Aorta (tissue), 5 donors: ENCODE measurements around the gene GKN2. TPM values are rescaled to one million over a fixed set of nuclear protein-coding genes. Genes with fewer than 3 reads are reported as not detected.

Experiments
- ATAC-seq: fragments of 200-7000 bp; cut with Tn5 transposase; one replicate; pipeline ENCODE4 v1.9.1; 2022; ENCODE audit warnings: moderate library complexity; ENCODE audit not compliant: low FRiP score
- DNase-seq, 2 donors: peaks; one replicate each; pipeline ENCODE4 v3.0.0-alpha.2; 2020
- H3K27ac ChIP-seq, 2 donors: one replicate each; pipeline ENCODE4 v1.5.1; 2013; ENCODE audit warnings: low read length in 2 of 2, mild to moderate bottlenecking in 2 of 2, moderate library complexity in 2 of 2, control low read depth in 1 of 2, inconsistent platforms in 1 of 2, low read depth in 1 of 2
- H3K27me3 ChIP-seq, 2 donors: one replicate each; pipeline ENCODE4 v1.6.1; 2013; ENCODE audit warnings: control low read depth in 1 of 2, low read length in 1 of 2, mild to moderate bottlenecking in 1 of 2, moderate library complexity in 1 of 2; ENCODE audit not compliant: insufficient read depth in 2 of 2, control insufficient read depth in 1 of 2
- H3K36me3 ChIP-seq, 2 donors: one replicate each; pipeline ENCODE4 v1.6.1; 2013; ENCODE audit warnings: control low read depth in 1 of 2, low read length in 1 of 2, mild to moderate bottlenecking in 1 of 2; ENCODE audit not compliant: insufficient read depth in 2 of 2, control insufficient read depth in 1 of 2
- H3K4me1 ChIP-seq, 2 donors: one replicate each; pipeline ENCODE4 v1.6.1; 2013; ENCODE audit warnings: low read length in 2 of 2, control low read depth in 1 of 2, mild to moderate bottlenecking in 1 of 2, moderate library complexity in 1 of 2; ENCODE audit not compliant: insufficient read depth in 2 of 2, control insufficient read depth in 1 of 2
- H3K4me3 ChIP-seq, 2 donors: one replicate each; pipeline ENCODE4 v1.5.1; 2013; ENCODE audit warnings: low read length in 2 of 2, control low read depth in 1 of 2, mild to moderate bottlenecking in 1 of 2
- H3K9me3 ChIP-seq: one replicate; pipeline ENCODE4 v1.6.1; 2013; ENCODE audit warnings: mild to moderate bottlenecking, low read length; ENCODE audit not compliant: control insufficient read depth
- WGBS, 2 donors: extraction: QIAGEN DNeasy Blood & Tissue Kit; methylation state at CpG; one replicate each; pipeline ENCODE4 v1.1.7; 2013; 5-methylcytosine and 5-hydroxymethylcytosine counted together
- intact Hi-C, 2 donors: fragments of 100-400 bp; cut with DNase I; formaldehyde crosslinking; loops; one replicate each; pipeline versions ENCODE4 v1.14.2 to v1.15.0; 2022
- polyA plus RNA-seq, 2 donors: library from polyadenylated mRNA; stranded (reverse); fragments of 200-250 nt; gene quantifications; one replicate each; pipeline ENCODE4 v1.2.3, GENCODE V29; 2013
- total RNA-seq, 2 donors: library from RNA; stranded (reverse); fragmentation: NEBNext Ultra II Directional; extraction: Animal tissue kit (Norgen Biotek cat#: 25700); gene quantifications; one replicate each; pipeline ENCODE4 v1.2.1, GENCODE V29; 2021
- donor health status: healthy with polysubstance abuse.
- donor health status: Bipolar disorder and iron deficiency.
- donor health status: DM: no; HTN: no; CAD: no.
- donor health status: DM: no; HTN: no; CAD: no.
- donor health status: DM: yes; HTN: yes; CAD: no.

Gene GKN2
- total and polyA plus RNA-seq, 4 donors: 1.5 to 1.9 TPM; not detected in 2

- Histone ChIP-seq H3K4me3 (no peak overlapping the region), H3K27ac (no peak overlapping the region), H3K27me3 (no peaks in the 10 kb centered on the region), H3K36me3 (no peaks in the 10 kb centered on the region), H3K9me3 (no peaks in the 10 kb centered on the region), H3K4me1 (no peaks in the 10 kb centered on the region)
- ATAC-seq: no peak
- DNase-seq: no peak
- intact Hi-C loops: loop anchor here in 1 of 2 donors (10.0 kb wide), 1 partner anchor 359 kb away; no protein-coding TSS in a partner anchor
- 69 to 74% methylated on average over 3 of the region's 3 CpGs for WGBS, 2 donors
These were observed 6.6 kb downstream of the GKN2 start for GRCh38 chr2:68946117-68946516.

GRCh38 chr2:68943581-68944568 is 8.8 kb downstream of the GKN2 start:
- H3K4me3 ChIP-seq: no peak overlapping the region
- no peaks in the 10 kb centered on the region for H3K27me3 ChIP-seq
- DNase-seq (peak in 1 of 2 donors; percentile 57), ATAC-seq (peak; percentile 85)
- no peak overlapping the region for H3K27ac ChIP-seq
- H3K9me3 ChIP-seq: no peaks in the 10 kb centered on the region
- no peaks in the 10 kb centered on the region for H3K36me3 ChIP-seq
- intact Hi-C loops: loop anchor here (2.0 to 10.0 kb wide), 3 partner anchors 69 to 363 kb away; partner anchors contain the start of gene ANTXR1 (in 1 of the 2)
- 40 to 42% methylated on average over 27 of the region's 27 CpGs for WGBS, 2 donors
- H3K4me1 ChIP-seq: no peaks in the 10 kb centered on the region

- ATAC-seq (no peak), DNase-seq (no peak)
- no peak overlapping the region for H3K27ac ChIP-seq
- no peaks in the 10 kb centered on the region for H3K9me3 ChIP-seq
- H3K4me3 ChIP-seq: no peak overlapping the region
- H3K36me3 ChIP-seq: no peaks in the 10 kb centered on the region
- no peaks in the 10 kb centered on the region for H3K27me3 ChIP-seq
- H3K4me1 ChIP-seq: no peaks in the 10 kb centered on the region
- intact Hi-C loops: loop anchor here (2.0 to 10.0 kb wide), 3 partner anchors 70 to 364 kb away; partner anchors contain the start of gene ANTXR1 (in 1 of the 2)
These were observed 9.9 kb downstream of the GKN2 start for GRCh38 chr2:68942827-68943226.

GRCh38 chr2:68940369-68940768 is 12.3 kb downstream of the GKN2 start:
- 94 to 97% methylated on average over 1 of the region's 1 CpG for WGBS, 2 donors
- ATAC-seq (no peak), DNase-seq (no peak)
- no peak overlapping the region for H3K4me3 ChIP-seq
- H3K27me3 ChIP-seq: no peaks in the 10 kb centered on the region
- H3K9me3 ChIP-seq: no peaks in the 10 kb centered on the region
- no peaks in the 10 kb centered on the region for H3K36me3 ChIP-seq
- no peaks in the 10 kb centered on the region for H3K4me1 ChIP-seq
- no peak overlapping the region for H3K27ac ChIP-seq
- intact Hi-C loops: loop anchor here (5.0 to 10.0 kb wide), 2 partner anchors 364 to 367 kb away; no protein-coding TSS in a partner anchor

- ATAC-seq (no peak), DNase-seq (no peak)
- Histone ChIP-seq H3K4me3 (no peak overlapping the region), H3K9me3 (no peaks in the 10 kb centered on the region), H3K36me3 (no peaks in the 10 kb centered on the region), H3K27ac (no peak overlapping the region), H3K4me1 (no peaks in the 10 kb centered on the region), H3K27me3 (no peaks in the 10 kb centered on the region)
- intact Hi-C loops: loop anchor here (5.0 to 10.0 kb wide), 2 partner anchors 365 to 367 kb away; no protein-coding TSS in a partner anchor
- WGBS, 2 donors: 95 to 96% methylated on average over 1 of the region's 1 CpG
These were observed 12.7 kb downstream of the GKN2 start for GRCh38 chr2:68939962-68940361.

GRCh38 chr2:68938938-68939337 is 13.8 kb downstream of the GKN2 start:
- WGBS, 2 donors: 95 to 97% methylated on average over 3 of the region's 3 CpGs
- Histone ChIP-seq H3K9me3 (no peaks in the 10 kb centered on the region), H3K4me1 (no peaks in the 10 kb centered on the region), H3K27me3 (no peaks in the 10 kb centered on the region), H3K4me3 (no peak overlapping the region), H3K36me3 (no peaks in the 10 kb centered on the region), H3K27ac (no peak overlapping the region)
- intact Hi-C loops: no loop called here
- DNase-seq (no peak), ATAC-seq (no peak)

- Histone ChIP-seq H3K4me1 (no peaks in the 10 kb centered on the region), H3K36me3 (no peaks in the 10 kb centered on the region), H3K9me3 (no peaks in the 10 kb centered on the region), H3K27me3 (no peaks in the 10 kb centered on the region), H3K27ac (no peak overlapping the region), H3K4me3 (no peak overlapping the region)
- WGBS, 2 donors: 85% methylated on average over 5 of the region's 5 CpGs
- no peak for DNase-seq
- intact Hi-C loops: no loop called here
- ATAC-seq: no peak
These were observed 15.2 kb downstream of the GKN2 start for GRCh38 chr2:68937346-68938055.

GRCh38 chr2:68936889-68937288 is 15.8 kb downstream of the GKN2 start:
- no peak overlapping the region for H3K27ac ChIP-seq
- intact Hi-C loops: no loop called here
- no peaks in the 10 kb centered on the region for H3K9me3 ChIP-seq
- no peaks in the 10 kb centered on the region for H3K36me3 ChIP-seq
- peak; percentile 23 for ATAC-seq
- WGBS, 2 donors: 86 to 91% methylated on average over 1 of the region's 1 CpG
- H3K27me3 ChIP-seq: no peaks in the 10 kb centered on the region
- no peak overlapping the region for H3K4me3 ChIP-seq
- no peak for DNase-seq
- H3K4me1 ChIP-seq: no peaks in the 10 kb centered on the region
